Testis (tissue), 3 donors: Measurements from ENCODE around the gene OGFOD3. TPM values are rescaled to one million over a fixed set of nuclear protein-coding genes. Genes with fewer than 3 reads are reported as not detected.

Experiments used
- DNase-seq: peaks from one replicate; pipeline ENCODE4 v3.0.0-alpha.2; 2019
- H3K27ac ChIP-seq, 2 donors: fragments of 200-600 bp; sonication (generic); one replicate each; pipeline ENCODE4 v1.5.1; 2019
- H3K27me3 ChIP-seq: fragments of 200-600 bp; sonication (generic); one replicate; pipeline ENCODE4 v1.5.1; 2019
- H3K36me3 ChIP-seq: fragments of 200-600 bp; sonication (generic); one replicate; pipeline ENCODE4 v1.5.1; 2017; ENCODE audit warnings: low read depth; ENCODE audit errors: missing control alignments
- H3K4me1 ChIP-seq: fragments of 200-600 bp; sonication (generic); one replicate; pipeline ENCODE4 v1.5.1; 2019
- H3K4me3 ChIP-seq, 2 donors: fragments of 200-600 bp; sonication (generic); one replicate each; pipeline ENCODE4 v1.5.1; 2017 to 2019
- H3K9me3 ChIP-seq: fragments of 200-600 bp; sonication (generic); one replicate; pipeline ENCODE4 v1.5.1; 2017
- CTCF ChIP-seq, 3 experiments: fragments of 450-650 bp in 2 of 3; fragments of 200-600 bp in 1 of 3; sonication (generic) in 1 of 3; IDR thresholded peaks; one replicate each; pipeline ENCODE4 v1.5.1; 2016 to 2019; ENCODE audit warnings: antibody characterized with exemption in 3 of 3, mild to moderate bottlenecking in 2 of 3, moderate library complexity in 1 of 3
- POLR2A ChIP-seq: fragments of 450-650 bp; IDR thresholded peaks from one replicate; pipeline ENCODE4 v1.6.1; 2017; ENCODE audit warnings: antibody characterized with exemption, mild to moderate bottlenecking, moderate library complexity
- WGBS, 2 donors: methylation state at CpG; one replicate each; pipeline ENCODE4 v1.1.5; 2018; 5-methylcytosine and 5-hydroxymethylcytosine counted together
- intact Hi-C: fragments of 100-400 bp; cut with DNase I; formaldehyde crosslinking; loops from one replicate; pipeline ENCODE4 v1.15.1; 2023; ENCODE audit warnings: low total_unique reads
- polyA plus RNA-seq: library from polyadenylated mRNA; stranded (reverse); fragments of 350-450 nt; fragmentation: Illumina TruSeq; extraction: RNeasy Lipid Tissue Mini Kit (QIAGEN cat#74804); gene quantifications from one replicate; pipeline ENCODE4 v1.2.3, GENCODE V29; 2014; ENCODE audit warnings: low read depth, low replicate concordance; ENCODE audit not compliant: insufficient read depth
- total RNA-seq, 2 donors: library from RNA; depleted of rRNA; stranded (reverse); fragments of >200 nt; gene quantifications; one replicate each; pipeline ENCODE4 v1.2.3, GENCODE V29; 2016

Gene OGFOD3
- total and polyA plus RNA-seq, 3 donors from 2014 or later, result 19.6 to 37.4 (median 28.9) TPM

DNA sequence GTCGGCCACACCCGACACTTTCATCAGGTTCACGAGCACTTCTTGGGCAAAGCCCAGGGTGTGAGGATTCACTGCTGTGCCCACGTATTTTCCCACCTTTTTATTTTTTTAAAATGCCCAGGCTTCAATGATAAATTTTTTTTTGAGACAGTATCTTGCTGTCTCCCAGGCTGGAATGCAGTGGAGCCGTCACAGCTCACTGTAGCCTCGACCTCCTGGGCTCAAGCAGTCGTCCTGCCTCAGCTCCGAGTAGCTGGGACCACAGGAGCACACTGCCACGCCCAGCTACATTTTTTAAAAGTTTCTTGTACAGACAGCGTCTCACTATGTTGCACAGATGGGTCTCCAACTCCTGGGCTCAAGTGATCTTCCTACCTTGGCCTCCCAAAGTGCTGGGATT is 29.0 kb downstream of the OGFOD3 start:
- WGBS, 2 donors, result 90 to 94% methylated on average over 10 of the region's 10 CpGs

GRCh38 chr17:82388922-82389283 is 29.5 kb downstream of the OGFOD3 start:
- Histone ChIP-seq H3K36me3 (no peaks in the 10 kb centered on the region), H3K4me3 (no peak overlapping the region), H3K9me3 (no peaks in the 10 kb centered on the region), H3K4me1 (peaks cover 16% of the 10 kb centered on the region), H3K27ac (no peak overlapping the region), H3K27me3 (no peaks in the 10 kb centered on the region)
- intact Hi-C loops, result no loop called here
- 89 to 94% methylated on average over 21 of the region's 21 CpGs for WGBS, 2 donors
- no peak for DNase-seq
- TF ChIP-seq CTCF (IDR thresholded peaks at IDR 0.05), result no peak

More for the DNA sequence above, 29.0 kb downstream of the OGFOD3 start:
- TF ChIP-seq POLR2A (no peak), CTCF (IDR thresholded peaks at IDR 0.05) (no peak)
- Histone ChIP-seq H3K36me3 (no peaks in the 10 kb centered on the region), H3K4me1 (peaks cover 16% of the 10 kb centered on the region), H3K27me3 (no peaks in the 10 kb centered on the region), H3K9me3 (no peaks in the 10 kb centered on the region), H3K27ac (no peak overlapping the region), H3K4me3 (no peak overlapping the region)
- DNase-seq, result no peak
- intact Hi-C loops, result no loop called here

DNA sequence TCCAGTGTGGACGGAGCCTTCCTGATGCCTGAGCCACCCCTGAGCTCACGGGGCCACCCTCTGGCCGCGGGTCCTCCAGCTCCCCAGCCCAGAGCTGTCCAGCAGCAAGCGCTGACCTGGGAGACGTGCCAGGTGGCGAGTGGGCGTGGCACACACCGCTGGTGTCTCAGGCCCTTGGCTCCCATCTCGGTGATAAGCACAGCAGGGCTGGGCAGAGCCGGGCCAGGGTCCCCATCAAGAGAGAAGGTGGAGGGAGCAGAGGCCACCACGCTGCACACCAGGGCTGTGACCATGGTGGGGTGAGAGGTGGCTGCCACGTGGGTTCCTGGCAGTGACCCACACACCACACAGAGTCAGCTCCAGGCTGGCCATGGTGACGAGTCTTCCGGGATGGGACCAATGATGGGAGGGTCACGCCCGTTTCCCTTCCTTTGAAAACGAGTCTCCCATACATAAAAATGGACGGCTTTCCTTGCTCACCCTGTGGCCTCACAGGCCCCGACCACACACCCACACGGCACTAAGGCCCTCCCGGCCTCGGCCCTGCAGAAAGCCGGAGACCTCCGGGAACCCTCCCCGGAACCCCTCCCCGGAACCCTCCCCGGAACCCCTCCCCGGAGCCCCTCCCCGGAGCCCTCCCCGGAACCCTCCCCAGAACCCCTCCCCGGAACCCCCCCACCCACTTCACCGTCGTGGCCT is 30.0 kb downstream of the OGFOD3 start:
- TF ChIP-seq POLR2A (no peak), CTCF (IDR thresholded peaks at IDR 0.05) (no peak)

DNA sequence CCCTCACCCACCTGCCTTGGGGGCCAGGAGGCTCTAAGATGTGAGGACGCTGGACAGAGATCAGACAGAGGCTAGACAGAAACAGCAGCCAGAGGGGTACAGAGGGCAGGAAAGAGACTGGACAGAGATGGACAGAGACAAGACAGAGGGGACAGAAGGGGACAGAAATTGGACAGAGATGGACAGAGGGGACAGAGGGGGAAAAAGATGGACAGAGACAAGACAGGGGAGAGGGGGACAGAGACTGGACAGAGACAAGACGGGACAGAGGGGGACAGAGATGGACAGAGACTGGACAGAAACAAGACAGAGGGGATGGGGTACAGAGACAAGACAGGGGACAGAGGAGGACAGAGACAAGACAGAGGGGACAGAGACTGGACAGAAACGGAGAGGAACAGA is 30.7 kb downstream of the OGFOD3 start:
- TF ChIP-seq CTCF (IDR thresholded peaks at IDR 0.05) (no peak), POLR2A (no peak)
- Histone ChIP-seq H3K9me3 (no peaks in the 10 kb centered on the region), H3K27me3 (no peaks in the 10 kb centered on the region), H3K27ac (no peak overlapping the region), H3K4me3 (no peak overlapping the region), H3K4me1 (peaks cover 16% of the 10 kb centered on the region), H3K36me3 (no peaks in the 10 kb centered on the region)
- intact Hi-C loops, result no loop called here
- 74 to 79% methylated on average over 3 of the region's 3 CpGs for WGBS, 2 donors
- no peak for DNase-seq

More for the DNA sequence above, 30.0 kb downstream of the OGFOD3 start:
- H3K4me3 ChIP-seq, result no peak overlapping the region
- 75 to 80% methylated on average over 20 to 34 of the region's 34 CpGs for WGBS, 2 donors
- H3K4me1 ChIP-seq, result peaks cover 16% of the 10 kb centered on the region
- H3K9me3 ChIP-seq, result no peaks in the 10 kb centered on the region
- no peaks in the 10 kb centered on the region for H3K36me3 ChIP-seq
- DNase-seq, result no peak
- intact Hi-C loops, result no loop called here
- no peak overlapping the region for H3K27ac ChIP-seq
- no peaks in the 10 kb centered on the region for H3K27me3 ChIP-seq
